MG63 (cell line): ENCODE data around the gene C19orf81. TPM values are rescaled to one million over a fixed set of nuclear protein-coding genes. Genes with fewer than 3 reads are reported as not detected.

Experiments used
- DNase-seq: peaks from one replicate; pipeline ENCODE4 v3.0.0-alpha.2; 2020
- H3K27me3 ChIP-seq: fragments of 250-450 bp; sonication (Bioruptor Pico); 2 replicates; pipeline ENCODE4 v1.5.1; 2020; ENCODE audit warnings: mild to moderate bottlenecking, moderate library complexity
- H3K36me3 ChIP-seq: fragments of 250-450 bp; sonication (Bioruptor Pico); 2 replicates; pipeline ENCODE4 v1.5.1; 2020; ENCODE audit warnings: mild to moderate bottlenecking, moderate library complexity
- H3K4me3 ChIP-seq: fragments of 250-450 bp; sonication (Bioruptor Pico); 2 replicates; pipeline ENCODE4 v1.5.1; 2020; ENCODE audit warnings: mild to moderate bottlenecking, moderate library complexity
- H3K9me3 ChIP-seq: fragments of 250-450 bp; sonication (Bioruptor Pico); 2 replicates; pipeline ENCODE4 v1.5.1; 2020; ENCODE audit warnings: mild to moderate bottlenecking, moderate library complexity
- total RNA-seq: library from RNA; depleted of rRNA; stranded (reverse); fragments of >200 nt; shearing (Covaris generic); gene quantifications from 2 replicates; pipeline ENCODE4 v1.2.3, GENCODE V29; 2014; ENCODE audit warnings: low replicate concordance

The C19orf81 gene
- total RNA-seq, 1 experiment from 2014 or later = 0.33 TPM

- no peak overlapping the region for H3K4me3 ChIP-seq
- no peaks in the 10 kb centered on the region for H3K9me3 ChIP-seq
- no peaks in the 10 kb centered on the region for H3K36me3 ChIP-seq
- no peak for DNase-seq
- H3K27me3 ChIP-seq = no peaks in the 10 kb centered on the region
Observed at GRCh38 chr19:50690439-50690838, 41.2 kb downstream of the C19orf81 start.

DNA sequence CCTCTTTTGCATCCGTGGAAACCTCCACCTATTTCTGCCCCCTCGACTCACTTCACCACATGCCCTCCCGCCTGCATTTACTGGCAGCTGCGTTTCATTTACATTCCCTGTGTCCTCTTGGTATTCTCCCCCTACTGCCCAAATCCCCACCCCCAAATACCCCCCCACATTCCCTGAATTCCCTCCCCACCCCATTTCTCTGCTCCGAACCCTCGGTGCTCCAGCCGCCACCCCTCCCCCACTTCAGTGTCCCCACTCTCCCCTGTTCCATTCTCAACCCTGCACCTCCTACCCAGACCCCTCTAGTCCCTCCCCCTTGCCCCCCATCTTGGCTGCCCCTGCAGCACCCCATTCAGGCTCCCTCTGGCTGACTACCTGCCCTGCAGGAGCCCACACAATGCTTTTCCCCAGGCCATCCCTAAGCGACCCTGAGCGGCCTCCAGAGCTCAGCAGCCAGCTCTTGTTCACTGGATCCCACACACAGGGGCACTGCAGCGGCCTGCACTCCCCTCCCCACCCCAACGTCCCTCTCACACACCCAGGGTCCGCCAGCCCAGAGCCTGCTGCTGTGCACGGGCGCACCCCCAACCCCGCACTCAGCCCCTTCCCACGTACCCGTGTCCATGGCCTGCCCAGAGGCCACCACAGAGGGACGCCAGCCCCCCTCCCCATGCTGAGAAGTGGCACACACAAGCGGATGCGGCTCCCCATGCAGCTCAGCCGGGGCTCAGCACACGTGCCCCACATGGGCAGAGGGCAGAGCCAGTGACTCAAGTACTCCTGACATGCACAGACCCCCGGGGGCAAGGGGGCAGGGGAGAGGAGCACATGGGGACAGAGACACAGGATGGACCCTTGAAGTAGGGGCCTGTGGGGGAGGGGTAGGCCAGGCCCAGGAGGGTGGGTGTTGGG lies 44.1 kb downstream of the C19orf81 start:
- Histone ChIP-seq H3K36me3 (no peaks in the 10 kb centered on the region), H3K27me3 (no peaks in the 10 kb centered on the region), H3K4me3 (no peak overlapping the region), H3K9me3 (no peaks in the 10 kb centered on the region)
- DNase-seq = no peak

GRCh38 chr19:50694815-50695145 lies 45.5 kb downstream of the C19orf81 start:
- Histone ChIP-seq H3K4me3 (no peak overlapping the region), H3K36me3 (no peaks in the 10 kb centered on the region), H3K27me3 (no peaks in the 10 kb centered on the region), H3K9me3 (no peaks in the 10 kb centered on the region)
- no peak for DNase-seq

DNA sequence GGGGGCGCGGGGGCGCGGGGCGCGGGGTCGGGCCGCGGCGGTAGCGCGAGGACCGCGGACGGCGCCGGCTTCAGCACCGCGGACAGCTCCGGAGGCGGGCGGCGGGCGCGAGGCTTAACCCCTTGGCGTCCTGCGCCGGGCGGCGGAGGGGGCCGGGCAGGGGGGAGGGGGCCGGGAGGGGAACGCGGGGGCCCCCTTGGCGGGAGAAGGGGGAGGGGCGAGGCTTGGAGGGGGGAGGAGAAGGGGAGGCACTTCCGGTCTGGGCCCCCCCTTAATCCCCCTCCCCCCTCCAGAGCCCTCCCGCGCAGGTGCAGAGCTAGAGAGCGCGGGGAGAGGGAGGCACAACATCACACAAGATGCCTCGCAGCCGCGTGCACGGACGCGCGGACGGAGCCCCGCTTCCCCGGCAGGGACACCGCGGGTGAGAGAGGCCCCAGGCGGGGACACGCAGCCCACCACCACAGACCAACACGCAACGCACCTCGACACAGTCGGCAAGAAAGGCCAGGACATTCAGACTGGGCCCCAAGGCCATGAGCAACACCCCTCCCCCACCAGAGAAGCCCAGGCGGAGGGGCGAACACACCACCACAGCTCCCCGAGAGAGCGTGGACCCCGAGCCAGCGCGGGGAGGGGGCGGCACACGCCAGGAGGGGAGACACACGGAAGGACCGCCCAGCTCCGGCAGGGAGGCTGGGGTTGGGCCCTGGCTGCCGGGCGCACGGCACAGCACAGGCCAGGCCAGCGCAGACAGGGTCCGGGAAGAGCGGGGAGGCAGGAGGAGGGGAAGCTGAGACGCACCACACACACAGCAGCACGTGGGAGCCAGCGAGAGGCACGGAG lies 46.2 kb downstream of the C19orf81 start:
- peak; percentile 28 for DNase-seq
- H3K4me3 ChIP-seq = no peak overlapping the region

DNA sequence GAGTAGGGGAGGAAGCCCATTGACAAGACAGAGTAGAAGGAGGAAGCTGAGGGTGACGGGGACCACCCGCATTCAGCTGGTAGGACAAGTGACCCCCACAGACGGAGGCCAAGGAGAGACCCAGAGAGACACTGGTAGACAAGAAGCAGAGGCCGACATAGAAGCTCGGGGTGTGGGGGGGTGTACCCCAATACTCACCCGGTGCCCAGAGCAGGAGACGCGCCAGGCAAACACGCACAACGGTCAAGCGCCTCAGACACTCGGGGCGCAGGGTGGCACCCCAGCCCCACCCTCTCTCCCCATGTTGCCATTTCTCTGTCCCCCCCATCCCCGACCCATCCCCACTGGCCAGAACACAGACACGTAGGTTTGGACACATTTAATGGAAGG lies 46.8 kb downstream of the C19orf81 start:
- H3K36me3 ChIP-seq = no peaks in the 10 kb centered on the region
- H3K9me3 ChIP-seq = no peaks in the 10 kb centered on the region
- H3K4me3 ChIP-seq = no peak overlapping the region
- no peak for DNase-seq
- no peaks in the 10 kb centered on the region for H3K27me3 ChIP-seq

More for the DNA sequence above, 46.2 kb downstream of the C19orf81 start:
- Histone ChIP-seq H3K27me3 (no peaks in the 10 kb centered on the region), H3K9me3 (no peaks in the 10 kb centered on the region), H3K36me3 (no peaks in the 10 kb centered on the region)

DNA sequence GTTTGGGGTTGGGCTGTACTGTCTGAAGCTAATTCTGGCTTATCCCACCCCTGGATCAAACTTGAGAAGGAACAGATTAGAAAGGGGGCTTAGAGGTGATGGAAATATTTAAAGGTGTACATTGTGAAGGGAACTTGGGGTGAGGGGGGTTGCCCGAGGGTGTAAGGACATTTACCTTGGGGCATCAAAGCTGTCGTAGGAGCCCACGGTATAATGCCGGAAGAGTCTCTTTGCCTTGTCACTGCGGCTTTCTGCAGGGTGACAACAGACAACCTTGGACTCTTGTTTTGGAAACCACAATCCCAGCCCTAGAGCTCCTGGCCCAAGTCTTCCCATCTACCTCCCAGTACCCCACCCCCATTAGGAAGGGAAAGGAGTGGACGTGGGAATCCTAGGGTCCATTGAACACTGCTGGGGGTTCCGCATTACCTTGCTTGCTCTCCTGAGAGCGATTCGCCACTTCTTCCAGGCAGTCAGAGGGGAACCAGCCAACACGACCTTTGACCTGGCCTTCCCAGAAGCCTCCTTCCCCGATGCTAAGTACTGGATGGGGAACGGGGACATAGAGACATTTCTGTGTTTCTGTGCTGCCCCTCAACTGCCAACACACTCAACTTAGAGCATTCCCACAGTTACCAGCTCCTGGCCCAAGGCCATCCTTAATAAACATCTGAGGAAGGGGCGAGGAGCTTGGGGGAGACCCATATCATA lies 48.3 kb downstream of the C19orf81 start:
- Histone ChIP-seq H3K4me3 (no peak overlapping the region), H3K36me3 (no peaks in the 10 kb centered on the region), H3K9me3 (no peaks in the 10 kb centered on the region), H3K27me3 (no peaks in the 10 kb centered on the region)
- DNase-seq = no peak

GRCh38 chr19:50701367-50701985 lies 52.2 kb downstream of the C19orf81 start:
- DNase-seq = no peak
- H3K9me3 ChIP-seq = no peaks in the 10 kb centered on the region
- H3K36me3 ChIP-seq = no peaks in the 10 kb centered on the region
- no peaks in the 10 kb centered on the region for H3K27me3 ChIP-seq
- H3K4me3 ChIP-seq = no peak overlapping the region

DNA sequence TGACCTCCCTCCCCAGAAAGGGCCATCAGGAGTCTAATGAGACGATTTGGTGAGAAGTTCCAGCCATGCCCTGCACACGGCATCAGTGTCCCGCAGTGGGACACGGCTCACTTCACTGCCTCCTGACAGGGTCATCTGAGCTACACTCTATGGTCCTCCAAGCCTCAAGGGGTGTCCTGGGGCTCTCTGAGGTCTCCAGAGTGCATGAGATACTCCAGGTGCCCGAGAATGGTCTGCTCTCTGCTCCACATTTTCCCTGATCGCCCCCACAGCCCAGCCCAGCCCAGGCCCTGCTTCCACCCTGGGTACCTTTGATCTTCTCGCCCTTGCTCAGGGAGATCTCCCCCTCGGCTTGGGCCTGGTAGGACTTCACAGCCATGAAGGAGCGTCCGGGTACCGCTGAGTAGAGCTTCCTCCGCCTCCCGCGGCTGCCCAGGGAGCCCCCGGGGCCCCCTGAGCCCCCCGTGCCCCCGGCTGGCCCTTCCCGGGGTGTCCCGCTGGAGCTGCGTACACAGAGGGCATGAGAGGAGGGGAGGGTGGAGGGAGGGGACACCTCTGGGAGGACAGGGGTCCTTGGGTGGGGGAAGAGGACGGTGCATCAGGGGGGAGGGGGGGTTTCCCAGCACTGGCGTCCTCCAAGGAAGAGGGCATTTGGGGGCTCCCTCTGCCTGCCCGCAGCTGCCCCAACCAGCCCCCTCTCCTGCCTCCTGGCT lies 53.1 kb downstream of the C19orf81 start:
- Histone ChIP-seq H3K9me3 (no peaks in the 10 kb centered on the region), H3K4me3 (no peak overlapping the region), H3K27me3 (no peaks in the 10 kb centered on the region), H3K36me3 (no peaks in the 10 kb centered on the region)
- no peak for DNase-seq

- H3K27me3 ChIP-seq = no peaks in the 10 kb centered on the region
- H3K36me3 ChIP-seq = no peaks in the 10 kb centered on the region
- no peak for DNase-seq
- H3K9me3 ChIP-seq = no peaks in the 10 kb centered on the region
- no peak overlapping the region for H3K4me3 ChIP-seq
Observed at GRCh38 chr19:50702871-50703829, 53.9 kb downstream of the C19orf81 start.

- no peak overlapping the region for H3K4me3 ChIP-seq
- no peak for DNase-seq
- H3K27me3 ChIP-seq = no peaks in the 10 kb centered on the region
- no peaks in the 10 kb centered on the region for H3K9me3 ChIP-seq
- no peaks in the 10 kb centered on the region for H3K36me3 ChIP-seq
Observed at GRCh38 chr19:50703915-50704796, 54.9 kb downstream of the C19orf81 start.

- Histone ChIP-seq H3K27me3 (no peaks in the 10 kb centered on the region), H3K4me3 (no peak overlapping the region), H3K36me3 (no peaks in the 10 kb centered on the region), H3K9me3 (no peaks in the 10 kb centered on the region)
- peak; percentile 74 for DNase-seq
Observed at GRCh38 chr19:50705422-50706019, 56.3 kb downstream of the C19orf81 start.

- Histone ChIP-seq H3K27me3 (no peaks in the 10 kb centered on the region), H3K9me3 (no peaks in the 10 kb centered on the region), H3K4me3 (no peak overlapping the region), H3K36me3 (no peaks in the 10 kb centered on the region)
- DNase-seq = no peak
Observed at GRCh38 chr19:50706387-50706786, 57.1 kb downstream of the C19orf81 start.

DNA sequence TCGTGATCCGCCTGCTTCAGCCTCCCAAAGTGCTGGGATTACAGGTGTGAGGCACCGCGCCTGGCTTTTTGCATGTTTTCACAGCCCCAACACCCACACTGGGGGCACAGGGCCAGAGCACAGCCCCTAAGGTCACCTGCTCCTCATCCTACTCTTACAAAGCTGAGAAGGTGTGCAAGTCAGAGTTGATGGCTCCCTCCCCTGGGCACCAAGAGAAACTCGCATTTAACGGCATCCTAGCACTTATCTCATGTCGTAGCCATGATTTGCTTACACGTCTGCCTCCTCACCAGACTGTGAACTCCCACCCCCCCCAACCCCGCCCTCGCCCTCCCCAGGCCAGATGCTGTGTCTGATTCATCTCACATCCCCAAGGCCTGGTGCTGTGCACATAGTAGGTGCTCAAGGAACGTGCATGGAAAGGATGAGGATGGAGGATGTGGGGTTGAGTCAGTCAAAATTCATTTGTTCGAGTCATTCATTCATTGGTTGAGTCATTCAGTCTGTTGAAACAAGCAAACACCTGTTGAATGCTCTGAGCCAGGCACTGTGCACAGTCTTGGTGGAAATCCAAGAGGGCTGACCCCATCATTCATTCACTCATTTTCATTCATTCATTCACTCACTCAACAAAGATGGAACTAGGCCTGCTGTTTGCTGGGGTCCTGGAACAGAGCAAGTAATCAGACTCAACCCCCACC lies 59.1 kb downstream of the C19orf81 start:
- no peaks in the 10 kb centered on the region for H3K36me3 ChIP-seq
- no peaks in the 10 kb centered on the region for H3K9me3 ChIP-seq
- H3K27me3 ChIP-seq = no peaks in the 10 kb centered on the region
- no peak for DNase-seq
- no peak overlapping the region for H3K4me3 ChIP-seq
